Hematopoietic multipotent progenitor cell treated with erythropoietin and hydrocortisone succinate and interleukin-3 and kit ligand, for 17 days (in vitro differentiated cells): ENCODE results near the gene ELF5.

Source experiments
- DNase-seq: peaks from one replicate; pipeline ENCODE4 v3.0.0-alpha.2; 2015; ENCODE audit warnings: low spot score

Gene ELF5

DNA sequence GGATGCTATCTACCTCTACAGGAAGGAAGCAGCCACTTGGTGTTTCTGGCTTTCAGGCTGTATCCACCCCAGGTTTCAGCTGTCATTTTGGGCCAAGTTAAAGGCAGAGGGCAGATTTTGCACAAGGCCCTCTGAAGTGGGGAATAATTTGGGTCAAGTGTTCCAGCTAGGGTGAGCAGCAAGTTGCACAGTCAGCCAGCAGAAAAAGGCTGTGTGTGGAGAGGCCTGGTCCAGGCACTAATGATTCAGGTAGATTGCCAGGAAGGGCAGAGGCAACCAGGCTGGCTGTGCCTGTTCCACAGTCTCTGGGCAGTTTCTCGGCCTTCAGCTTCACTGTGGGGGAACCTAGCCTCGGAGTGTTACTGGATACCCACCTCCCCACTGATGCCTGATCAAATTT, 8.6 kb upstream of the ELF5 start:
- no peak for DNase-seq

DNA sequence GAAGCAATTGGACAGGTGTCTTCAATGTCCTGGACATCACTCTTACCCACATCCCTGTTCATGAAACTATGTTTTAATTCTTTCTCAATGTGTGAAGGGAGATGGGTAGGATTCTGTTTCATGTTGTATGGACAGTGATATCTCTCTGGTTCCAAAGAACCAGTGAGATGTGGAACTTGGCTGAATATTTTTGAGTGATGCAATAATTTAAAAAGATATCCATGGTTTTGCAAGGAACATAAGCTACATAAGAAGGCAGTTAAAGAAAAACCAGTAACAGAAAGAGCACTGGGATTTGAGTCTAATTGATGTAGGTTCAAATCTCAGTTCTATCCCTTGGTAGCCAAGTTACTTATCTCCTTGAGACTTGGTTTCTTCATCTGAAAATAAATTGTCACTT, 7.7 kb upstream of the ELF5 start:
- DNase-seq: no peak

DNA sequence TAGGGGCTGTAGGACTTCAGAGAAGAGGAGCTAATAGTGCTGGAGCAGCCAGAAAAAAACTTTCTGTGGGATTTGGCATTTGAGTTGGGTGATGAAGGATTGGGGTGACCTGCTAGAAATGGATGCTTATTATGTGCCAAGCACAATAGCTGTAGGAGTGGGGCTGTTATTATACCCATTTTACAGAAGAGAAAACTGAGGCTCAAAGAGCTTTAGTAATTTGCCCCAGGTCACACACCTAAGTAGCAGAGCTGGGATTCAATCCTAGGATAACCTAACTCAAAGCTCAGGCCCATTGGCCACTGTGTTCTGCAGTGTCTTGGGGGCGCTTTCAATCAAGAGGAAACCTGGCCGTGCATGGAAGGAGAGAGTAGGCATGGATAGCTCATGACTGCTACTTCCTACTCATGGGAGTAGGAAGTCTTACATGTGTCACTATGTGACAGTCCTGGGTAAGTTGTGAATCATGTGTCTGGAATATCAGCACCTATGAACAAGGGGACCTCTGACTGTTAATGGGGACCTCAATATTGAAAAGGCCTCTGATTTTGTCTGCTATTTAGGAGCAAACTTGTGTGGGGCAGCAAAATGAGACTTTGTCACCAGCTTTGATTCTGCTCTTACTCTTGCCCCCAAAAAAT, 6.1 kb upstream of the ELF5 start:
- no peak for DNase-seq

DNA sequence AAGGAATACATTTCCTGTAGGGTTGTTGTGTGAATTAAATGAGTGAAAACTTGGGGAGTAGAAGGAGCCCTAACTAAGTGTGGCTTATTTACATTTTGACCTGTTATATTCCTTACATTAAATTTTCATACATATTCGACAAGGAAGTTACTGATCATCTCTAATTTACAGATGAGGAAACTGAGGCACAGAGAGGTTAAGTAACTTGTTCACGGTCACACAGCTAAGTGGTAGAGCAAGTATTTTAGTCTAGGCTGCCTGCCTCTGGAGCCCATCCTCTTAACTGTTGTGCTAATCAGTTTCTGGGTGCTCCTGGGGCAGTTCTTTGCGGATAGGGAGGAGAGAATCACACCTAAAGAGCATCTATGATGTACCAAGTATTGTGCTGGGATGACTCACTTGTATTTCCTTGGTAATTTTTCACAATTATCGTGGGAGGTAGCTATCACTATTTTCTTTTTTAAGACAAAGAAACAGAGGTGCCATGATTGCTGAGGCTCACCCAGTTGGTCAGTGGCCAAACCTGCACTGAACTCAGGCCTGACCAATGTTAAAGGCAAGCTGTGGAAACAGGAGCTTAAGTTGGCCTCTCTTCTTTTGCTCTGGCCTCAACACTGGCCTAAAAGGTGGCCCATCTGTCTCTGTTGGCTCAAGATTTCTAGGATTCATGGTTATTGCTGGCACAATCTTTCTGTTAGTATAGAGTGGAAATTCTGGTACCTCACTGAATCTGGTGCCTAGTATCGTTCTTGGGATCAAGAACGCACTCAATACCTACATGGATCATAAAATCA, 2.9 kb upstream of the ELF5 start:
- DNase-seq: no peak

DNA sequence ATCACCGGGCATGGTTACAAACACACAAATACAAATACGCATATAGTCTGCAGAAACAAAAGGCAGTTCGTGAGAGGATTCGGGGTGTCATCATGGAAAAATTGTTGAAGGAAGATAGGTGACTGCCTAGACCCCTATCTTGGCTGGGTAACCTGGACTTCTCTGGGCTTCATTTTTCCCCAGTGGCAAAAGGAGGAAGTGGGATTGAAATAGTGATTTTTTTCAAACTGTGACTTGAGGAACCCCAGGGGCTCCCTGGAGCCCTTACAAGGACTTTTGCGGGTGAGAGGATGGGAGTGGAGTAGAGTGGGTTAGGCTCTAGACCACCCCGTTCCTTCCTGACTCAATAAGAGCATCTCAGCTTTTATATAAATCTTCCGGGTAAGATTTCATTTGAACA, 1.0 kb upstream of the ELF5 start:
- DNase-seq: no peak

DNA sequence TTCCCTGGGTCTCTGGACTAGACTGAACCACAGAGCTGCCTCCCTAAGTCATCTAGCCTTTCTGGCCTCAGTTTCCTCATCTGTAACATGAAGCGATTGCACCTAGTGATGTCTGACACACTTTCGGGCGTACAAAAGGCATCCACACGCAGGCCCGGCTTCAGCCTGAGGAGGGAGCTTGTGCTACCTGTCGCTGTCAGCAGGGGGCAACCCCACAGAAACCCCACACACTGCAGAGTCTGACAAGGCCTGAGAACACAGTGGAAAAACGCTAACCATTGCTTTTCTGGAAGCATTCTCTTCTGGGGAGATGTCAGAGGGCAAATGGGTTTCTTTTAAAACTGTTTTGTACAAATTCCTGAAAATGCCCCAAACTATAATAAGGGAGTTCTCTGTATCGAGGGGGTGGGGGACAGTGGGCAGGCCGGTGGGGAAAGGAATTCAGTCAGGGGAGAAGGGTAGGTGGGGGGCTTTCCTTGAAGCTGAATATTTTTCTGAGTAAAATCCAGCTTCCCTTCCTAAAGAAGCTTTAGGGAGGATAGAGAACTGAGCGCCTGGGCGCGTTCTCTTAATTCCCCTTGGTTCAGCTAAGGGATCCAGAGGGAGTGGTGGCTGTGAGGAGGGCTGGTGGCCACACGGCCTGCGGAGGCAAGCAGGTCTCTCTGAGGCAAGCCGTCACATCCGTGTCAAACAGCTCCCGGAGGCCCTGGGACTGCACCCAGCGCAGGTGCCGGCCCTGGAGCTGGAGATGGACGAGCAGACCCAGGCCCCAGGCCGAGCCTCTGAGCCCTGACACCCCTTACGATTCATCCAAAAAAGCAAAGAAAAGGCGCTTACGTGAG, 533 bp downstream of the ELF5 start:
- DNase-seq: peak; percentile 28

DNA sequence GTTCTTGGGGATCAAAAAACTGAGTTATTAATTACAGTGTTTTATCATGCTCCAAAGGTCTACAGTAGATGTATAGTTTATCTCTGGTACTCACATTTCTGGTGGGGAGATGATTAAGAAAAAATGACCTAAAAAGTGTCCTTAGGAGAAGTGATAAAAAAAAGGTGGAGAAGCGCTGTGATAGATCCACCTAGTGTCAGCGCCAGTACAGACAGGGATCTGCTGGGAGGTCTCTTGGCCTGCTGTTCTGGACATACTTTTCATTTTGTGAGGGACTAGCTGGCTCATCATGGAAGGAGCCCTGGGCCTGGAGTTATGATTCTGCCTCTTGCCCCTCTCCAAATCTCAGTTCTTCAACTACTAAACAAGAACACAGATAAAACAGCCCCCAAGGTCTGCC, 2.9 kb downstream of the ELF5 start:
- peak; percentile 10 for DNase-seq

DNA sequence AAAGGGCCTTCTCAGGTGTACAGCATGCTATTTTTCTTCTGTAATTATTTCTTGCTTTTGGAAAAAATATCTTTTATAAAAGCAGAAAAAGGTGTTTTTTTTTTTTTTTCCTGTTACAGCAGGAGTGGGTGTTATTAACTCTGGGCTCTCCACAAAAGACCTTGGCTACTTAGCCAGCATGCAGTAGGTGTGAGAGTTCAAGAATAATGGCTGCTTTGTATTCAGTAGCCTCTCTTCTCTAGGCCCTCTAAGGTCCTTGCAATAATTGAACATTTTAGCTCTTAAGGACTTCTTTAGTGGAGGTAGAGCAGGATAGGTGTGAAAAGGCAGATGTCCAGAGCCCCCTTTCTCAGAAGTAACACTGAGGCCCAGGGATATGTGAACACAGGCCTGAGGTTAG, 3.4 kb downstream of the ELF5 start:
- no peak for DNase-seq

DNA sequence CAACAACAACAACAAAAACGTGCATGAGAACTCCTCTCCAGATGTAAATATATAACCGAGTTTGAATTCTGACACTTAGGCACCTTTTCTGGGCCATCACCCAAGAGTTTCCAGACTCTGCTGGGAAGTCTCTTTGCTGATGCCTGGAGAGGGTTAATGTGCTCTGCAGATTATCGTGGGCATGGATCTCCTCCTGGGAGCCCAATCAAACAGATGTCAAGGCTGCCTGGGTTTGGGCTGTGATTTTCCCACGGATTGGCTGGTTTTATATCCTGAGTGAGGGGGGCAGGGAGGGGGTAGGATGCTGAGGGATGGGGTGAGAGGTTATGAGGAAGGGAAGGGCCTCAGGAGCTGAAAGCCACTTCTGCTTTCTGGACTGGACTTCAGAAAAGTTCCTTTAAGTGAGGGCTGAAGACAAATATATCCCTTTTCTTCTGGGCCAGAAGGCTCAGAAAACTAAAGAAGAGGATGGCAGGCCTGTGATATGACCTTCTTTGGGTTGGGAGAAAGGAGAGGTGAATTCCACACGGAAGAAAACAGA, 4.2 kb downstream of the ELF5 start:
- DNase-seq: no peak

DNA sequence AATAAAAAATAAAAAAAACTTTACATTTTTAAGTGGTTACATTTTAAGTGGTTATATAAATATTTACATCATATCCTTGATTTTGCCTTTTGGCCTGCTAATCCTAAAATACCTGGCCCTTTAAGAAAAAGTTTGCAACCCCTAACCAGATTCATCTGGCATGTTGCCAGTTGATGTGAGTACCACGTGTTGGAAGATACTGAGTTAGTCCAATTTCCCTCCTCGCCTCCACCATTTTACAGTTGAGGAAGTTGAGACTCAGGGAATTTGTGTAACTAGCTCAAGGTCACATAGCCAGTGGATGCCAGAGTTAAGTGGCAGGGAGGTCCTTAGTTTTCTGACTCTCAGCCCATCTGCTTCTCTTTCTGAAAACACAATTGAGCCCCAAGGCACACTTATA, 5.1 kb downstream of the ELF5 start:
- DNase-seq: no peak

DNA sequence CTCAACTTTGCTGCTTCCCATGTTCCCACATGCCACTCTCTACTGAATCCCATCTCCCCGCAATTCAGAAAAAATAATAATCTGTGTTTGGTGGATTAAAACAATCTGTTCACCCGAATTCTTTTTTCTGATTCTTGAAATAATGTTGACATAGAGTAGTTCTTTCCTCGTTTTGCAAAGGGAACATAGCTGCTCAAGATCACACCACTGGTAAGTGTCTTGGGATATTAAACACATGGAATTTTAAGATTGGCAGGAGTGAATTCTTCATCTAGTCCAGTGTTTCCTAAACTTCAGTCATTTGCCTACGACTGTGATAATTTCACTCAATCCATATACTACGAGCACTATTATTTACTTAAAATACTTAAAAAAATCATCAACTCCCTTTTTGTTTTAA, 6.0 kb downstream of the ELF5 start:
- no peak for DNase-seq

DNA sequence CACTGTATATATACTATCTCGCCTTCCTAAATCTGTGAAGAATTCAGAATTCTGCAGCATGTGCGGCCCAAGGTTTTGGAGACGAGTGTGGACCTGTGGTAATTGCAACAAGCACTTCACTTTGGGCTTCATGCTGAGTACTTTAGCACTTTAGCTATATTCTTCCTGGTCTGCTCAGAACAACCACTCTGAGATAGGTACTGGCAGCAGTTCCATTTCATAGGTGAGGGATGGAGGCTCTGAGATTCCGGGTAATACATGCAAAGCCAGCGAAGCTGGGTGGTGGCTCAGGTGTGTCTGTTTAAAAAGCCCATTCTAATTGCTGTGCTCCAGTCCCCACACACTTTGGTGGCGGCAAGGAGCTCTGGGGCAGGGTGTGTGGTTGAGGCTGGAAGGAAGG, 6.4 kb downstream of the ELF5 start:
- DNase-seq: no peak

DNA sequence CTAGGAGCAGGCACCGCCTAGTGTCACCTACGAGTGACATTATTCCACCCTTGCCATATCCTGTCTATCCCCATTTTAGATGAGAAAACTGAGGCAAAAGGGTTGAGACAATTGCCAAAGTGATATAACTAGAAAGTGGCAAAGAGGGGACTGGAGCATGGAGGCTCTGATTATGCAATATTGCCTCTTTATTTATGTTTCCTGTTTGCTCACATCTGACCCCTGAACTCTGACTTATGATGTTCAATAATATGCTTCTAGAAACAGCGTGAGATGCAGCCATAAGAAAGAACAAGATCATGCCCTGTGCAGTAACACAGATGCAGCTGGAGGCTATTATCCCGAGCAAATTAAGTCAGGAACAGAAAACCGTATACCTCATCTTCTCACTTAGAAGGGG, 7.7 kb downstream of the ELF5 start:
- DNase-seq: no peak

DNA sequence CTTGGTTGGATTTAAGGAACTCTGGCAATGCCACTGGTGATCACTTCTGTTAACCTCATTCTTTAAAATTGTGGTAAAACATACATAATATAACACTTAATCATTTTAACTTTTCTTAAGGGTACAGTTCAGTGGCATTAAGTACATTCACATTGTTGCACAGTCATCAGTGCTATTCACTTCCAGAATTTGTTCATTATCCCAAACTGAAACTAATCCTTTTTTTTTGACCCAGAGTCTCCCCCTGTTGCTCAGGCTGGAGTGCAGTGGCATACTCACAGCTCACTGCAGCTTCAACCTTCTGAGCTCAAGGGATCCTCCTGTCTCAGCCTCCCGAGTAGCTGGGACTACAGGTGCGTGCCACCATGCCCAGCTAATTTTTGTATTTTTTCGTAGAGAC, 10.6 kb downstream of the ELF5 start:
- no peak for DNase-seq

DNA sequence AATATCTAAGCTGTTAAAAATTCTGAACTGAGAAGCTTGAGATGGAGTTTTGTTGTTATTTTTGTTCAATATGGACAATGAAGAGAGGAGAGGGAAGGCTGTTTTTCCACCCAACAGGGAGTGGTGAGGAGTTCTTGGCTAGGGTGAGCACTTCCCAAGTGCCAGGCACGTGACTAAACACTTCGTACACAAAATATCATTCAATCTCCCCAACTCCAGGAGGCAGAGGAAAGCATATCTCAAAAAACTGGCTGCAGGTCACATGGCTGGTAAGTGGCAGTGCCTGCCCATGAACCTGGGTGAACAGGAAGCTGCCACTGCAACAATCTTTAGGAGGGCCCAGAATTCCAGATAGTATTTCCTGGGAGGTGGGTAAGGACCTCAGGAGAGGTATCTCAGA, 11.6 kb downstream of the ELF5 start:
- peak; percentile 21 for DNase-seq

DNA sequence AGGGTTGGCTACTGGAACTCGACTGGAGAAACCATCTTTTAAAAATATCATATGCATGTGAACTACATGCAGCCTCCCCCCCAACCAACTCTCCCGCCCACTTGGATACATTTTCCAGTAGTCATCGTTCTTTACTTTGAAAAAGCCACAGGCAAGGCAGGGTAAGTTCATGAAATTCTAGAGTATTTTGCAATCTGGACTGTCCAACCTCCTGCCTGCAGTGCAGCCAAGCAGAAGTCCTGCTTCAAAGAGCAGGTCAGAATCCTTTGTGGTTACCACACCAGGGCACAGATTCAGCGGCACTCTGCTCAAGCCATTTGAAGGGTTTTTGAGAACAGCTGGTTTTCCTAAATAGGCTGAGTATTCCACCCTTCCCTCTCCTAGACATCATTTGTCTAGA, 12.1 kb downstream of the ELF5 start:
- DNase-seq: no peak

DNA sequence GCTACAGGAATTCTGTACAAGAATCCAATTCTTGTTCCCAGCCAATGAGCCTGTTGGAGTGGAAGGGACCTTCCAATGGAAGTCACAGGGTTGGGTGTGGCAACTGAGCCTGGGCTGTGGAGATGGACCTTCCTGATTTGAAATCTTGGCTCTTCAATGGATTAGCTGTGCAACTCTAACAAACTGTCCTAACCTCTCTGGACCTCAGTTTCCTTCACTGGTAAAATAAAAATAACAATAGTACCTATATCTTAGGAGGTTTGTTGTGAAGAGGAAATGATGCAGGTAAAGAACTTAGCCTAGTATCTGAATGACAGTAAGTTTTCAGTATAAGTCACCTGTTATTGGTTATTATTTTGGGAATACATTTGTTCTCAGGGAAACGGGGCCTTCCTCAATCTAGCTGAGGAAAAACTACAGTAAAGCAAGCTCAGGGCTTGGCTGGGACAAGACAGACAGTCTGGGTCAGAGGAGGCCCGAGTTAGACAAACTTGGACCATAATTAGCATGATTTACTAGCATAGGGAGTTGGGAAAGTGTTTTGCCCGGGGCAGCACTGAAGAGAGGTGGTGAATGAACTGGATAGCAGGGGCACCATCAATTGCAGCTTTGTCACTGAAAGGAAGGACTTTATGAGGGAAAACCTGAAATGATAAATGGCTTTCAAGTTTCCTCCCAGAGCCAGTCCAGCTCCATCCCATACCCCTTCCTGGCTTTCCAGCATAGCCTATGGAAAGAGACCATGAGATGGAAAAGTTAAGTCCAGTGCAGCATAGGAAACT, 13.7 kb downstream of the ELF5 start:
- no peak for DNase-seq

DNA sequence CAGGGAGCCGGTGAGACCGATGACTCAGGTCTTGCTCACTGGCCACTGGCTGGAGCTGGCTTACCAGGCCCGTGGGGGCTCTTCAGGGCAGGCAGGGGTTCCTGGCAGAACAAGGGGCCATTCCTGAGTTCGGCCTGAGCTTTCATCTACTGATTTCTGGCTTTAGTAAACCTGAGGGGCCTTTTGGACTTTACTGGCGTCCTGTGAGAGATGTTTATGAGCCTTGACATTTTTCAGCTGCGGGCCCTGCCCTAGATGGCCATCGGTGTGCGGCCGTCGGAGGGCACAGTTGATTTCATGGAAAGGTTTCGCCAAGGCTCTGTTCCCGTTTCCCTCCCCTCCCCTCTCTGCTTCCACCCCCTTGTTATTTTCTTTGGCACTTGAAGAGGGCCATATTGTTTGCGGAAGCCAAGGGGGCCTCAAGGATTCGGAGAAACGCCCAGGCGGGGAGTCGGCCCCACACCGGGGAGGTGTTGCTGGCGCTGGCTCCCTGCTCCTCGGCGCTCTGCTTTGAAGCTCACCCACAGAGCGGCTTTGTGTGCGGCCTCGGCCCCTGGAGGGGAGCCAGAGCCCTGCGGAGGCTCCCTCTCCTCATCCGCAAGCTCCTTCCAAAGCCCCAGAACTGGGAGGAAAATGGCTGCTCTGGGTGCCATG, 17.7 kb downstream of the ELF5 start:
- no peak for DNase-seq

DNA sequence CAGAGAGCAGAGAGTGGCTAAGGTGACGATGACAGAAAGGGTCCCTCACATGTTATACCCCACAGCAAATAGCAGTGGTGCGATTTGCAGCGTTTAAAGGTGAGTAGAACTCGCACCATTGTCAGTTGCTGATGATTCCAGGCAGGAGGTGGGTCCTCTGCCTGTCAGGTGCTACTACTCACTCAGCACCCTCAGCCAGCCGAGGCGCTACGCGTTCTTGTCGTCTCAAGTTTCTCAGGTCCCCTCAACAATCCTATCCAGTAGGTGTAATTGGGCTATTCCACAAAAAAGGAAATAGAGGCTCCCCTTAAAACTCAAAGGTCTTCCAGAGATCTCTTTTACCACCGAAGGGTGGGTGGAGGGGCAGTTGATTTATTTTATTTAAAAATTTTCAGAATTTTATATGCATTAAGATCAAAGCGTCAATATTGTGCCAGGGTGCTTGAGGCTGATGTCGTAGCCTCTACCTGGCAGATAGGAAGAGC, 18.3 kb downstream of the ELF5 start:
- DNase-seq: no peak

DNA sequence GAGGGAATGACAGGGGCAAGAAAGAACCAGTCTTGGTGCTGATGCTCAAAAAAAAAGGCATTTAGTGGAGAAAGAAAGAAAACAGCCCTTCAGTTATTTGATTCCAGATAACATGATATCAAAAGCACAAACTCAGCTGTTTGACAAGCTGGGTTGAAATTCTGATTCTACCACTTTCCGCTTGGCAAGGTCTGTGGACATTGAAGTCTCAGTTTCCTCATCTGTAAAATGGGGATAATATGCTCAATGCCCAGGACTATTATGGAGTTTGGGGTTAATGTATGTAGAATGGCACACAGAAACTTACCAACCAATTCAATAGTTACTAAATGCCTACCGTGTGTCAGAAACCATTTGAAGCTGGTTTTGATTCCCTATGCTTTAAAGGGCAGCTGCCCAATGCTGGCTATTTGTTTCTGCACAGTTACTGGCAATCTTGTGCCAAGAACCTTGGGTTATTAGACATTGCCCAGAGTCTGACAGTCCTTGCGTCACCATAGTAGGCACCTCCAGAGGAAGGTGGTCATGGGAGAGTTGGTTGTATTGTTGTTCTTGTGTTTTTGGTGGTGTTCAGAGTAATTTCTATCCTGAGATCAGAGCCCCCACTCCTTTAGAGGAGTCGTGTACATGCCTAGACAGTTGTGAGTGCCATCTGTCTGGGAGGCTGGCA, 19.5 kb downstream of the ELF5 start:
- DNase-seq: no peak

DNA sequence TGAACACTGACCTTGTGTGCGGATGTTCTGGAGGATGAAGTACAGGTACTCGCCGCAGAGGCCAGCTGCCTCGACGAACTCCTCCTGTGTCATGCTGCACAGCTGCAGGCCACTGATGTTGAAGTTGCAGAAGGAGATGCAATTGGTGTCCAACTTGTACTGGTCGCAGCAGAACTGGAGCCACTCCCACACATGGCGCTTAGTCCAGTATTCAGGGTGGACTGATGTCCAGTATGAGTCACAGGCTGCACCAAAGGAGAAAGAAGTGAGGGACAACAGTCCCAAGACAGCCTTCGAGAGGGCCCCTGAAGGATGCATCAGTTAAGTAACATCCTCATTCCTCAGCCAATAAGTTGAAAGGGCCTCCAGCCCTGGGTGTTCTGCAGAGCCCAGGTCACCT, 20.1 kb downstream of the ELF5 start:
- no peak for DNase-seq
